Measurements from ENCODE around the gene KDM3A.
"Not testable (repeated sequence)": the region's sequence is repeated elsewhere in the genome, so short reads cannot be mapped to it uniquely, and the experiment has no call there.

Gene KDM3A

DNA sequence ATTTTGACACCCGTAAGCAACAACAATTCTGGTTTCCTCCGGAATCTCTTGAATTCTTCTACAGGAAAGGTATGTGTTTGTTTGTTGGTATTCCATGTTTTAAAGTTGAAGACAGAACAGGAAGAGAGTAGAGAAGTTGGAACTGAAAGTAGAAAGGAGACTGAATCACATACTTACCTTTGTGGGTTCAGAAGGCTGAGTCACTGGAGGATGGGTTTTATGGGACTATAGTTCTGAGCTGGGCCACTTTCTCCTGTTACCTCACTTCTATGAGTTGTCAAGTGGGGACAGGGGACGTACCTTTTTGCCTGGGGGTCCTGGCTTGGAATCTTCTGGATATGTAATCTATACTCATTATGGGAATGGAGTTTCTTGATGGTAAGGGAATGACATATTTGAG lies 40.9 kb downstream of the KDM3A start:
- DNase-seq (ENCODE audit: low read depth), result no peak

GRCh38 chr2:86484385-86484784 lies 43.2 kb downstream of the KDM3A start:
- DNase-seq (ENCODE audit: low read depth), result no peak

DNA sequence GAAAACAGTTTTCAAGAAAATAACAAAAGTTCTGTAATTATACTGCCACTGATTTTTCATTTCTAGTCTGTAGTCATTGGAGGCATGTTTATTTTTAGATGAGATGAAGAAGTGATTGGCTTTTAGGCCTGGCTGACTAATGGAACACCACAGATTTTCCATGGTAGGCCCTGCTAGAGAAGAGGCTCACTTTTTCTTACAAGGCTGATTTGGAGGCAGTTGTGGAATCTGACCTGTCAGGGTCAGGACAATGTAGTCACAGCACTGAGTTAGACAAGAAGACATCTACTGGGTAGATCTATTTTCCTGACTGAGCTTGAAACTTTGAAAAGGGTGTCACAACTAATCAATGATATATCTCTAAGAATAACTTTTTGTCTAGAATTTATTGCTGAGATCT lies 43.9 kb downstream of the KDM3A start:
- no peak for DNase-seq (ENCODE audit: low read depth)

DNA sequence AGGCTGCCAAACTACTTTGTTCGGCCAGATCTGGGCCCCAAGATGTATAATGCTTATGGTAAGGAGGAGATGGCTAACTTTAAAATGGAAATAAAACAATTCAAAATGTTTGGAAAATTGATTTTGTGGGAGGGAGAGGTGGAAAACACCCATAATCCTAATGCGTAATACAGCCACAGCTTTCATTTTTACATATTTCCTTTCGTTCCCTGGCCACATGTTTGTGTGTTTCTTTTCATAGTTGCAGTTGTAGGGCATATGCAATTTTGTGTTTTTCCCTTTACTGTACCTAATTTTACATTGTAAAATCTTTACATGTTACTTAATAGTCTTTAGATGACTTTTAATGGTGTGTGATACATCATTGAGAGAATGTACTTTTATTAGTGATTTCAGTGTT lies 44.6 kb downstream of the KDM3A start:
- DNase-seq (ENCODE audit: low read depth), result no peak

DNA sequence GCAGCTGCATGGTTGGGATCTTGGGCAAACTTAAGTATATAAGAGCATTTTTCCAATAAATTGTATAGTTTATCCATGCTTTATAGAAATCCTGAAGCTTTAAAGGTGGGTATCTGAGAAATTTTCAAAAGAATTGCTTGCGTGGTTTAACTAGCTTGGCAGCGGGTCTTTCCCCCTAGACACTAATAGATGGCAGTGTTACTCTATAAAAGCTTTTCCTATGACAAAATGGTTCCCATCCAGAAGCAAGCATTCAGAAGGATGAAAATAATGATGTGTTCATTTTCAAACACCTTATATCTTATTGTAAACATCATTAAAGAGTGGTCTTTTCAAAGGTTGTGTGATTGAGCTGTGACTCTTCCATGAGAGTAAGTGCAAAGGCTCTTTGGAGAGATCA lies 45.9 kb downstream of the KDM3A start:
- DNase-seq (ENCODE audit: low read depth), result no peak

GRCh38 chr2:86488561-86489250 lies 47.5 kb downstream of the KDM3A start:
- DNase-seq (ENCODE audit: low read depth), result no peak

DNA sequence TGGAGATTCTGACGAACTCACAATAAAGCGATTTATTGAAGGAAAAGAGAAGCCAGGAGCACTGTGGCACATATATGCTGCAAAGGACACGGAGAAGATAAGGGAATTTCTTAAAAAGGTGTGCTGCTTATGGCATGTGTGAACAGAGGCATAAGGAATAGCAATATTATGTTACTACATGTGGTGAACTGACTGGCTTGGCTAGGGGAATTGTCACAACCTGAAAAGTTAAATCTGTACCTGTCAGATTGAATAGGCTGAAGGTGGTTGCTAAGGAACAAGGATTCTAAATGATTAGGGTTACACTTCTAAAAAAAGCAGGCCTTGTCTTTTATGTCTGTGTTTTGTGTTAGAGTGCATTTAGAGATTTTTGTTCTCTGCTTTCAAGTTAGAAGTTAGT lies 48.4 kb downstream of the KDM3A start:
- DNase-seq (ENCODE audit: low read depth), result no peak

GRCh38 chr2:86490245-86490644 lies 49.1 kb downstream of the KDM3A start:
- no peak for DNase-seq (ENCODE audit: low read depth)

DNA sequence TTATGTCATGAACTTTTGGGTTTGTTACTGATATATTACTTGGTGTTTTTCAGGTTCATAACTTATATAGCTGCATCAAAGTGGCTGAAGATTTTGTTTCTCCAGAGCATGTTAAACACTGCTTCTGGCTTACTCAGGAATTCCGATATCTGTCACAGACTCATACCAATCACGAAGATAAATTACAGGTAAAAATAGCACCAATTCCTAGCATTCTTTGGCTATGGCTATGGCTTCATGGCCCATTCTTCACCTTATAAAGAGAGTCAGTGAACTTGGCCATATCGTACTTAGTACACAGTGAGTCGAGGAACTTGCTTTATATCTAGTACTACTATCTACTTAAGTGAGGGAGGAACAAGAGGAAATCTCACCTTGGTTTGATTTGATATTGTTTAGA lies 49.9 kb downstream of the KDM3A start:
- no peak for DNase-seq (ENCODE audit: low read depth)

DNA sequence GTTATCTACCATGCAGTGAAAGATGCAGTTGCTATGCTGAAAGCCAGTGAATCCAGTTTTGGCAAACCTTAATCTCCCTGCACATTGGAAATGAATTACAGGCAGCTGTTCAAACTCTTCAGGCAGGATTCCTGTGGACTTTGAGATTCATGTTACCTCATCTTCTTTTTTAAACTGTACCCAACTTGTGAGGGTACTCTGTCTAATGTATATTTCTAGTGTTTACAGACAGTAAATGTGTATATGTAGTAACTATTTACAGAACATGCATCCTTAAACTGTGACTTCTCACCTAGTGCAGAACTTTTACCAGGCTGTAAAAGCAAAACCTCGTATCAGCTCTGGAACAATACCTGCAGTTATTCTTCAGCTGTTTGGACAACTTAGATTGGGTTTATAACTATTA lies 50.9 kb downstream of the KDM3A start:
- no peak for DNase-seq (ENCODE audit: low read depth)

GRCh38 chr2:86496391-86496790 lies 55.2 kb downstream of the KDM3A start:
- not testable (repeated sequence) for DNase-seq (ENCODE audit: low read depth)

GRCh38 chr2:86498468-86499260 lies 57.5 kb downstream of the KDM3A start:
- no peak for DNase-seq (ENCODE audit: low read depth)

- DNase-seq (ENCODE audit: low read depth), result no peak
Measured at GRCh38 chr2:86499326-86499725, 58.2 kb downstream of the KDM3A start.

- no peak for DNase-seq (ENCODE audit: low read depth)
Measured at GRCh38 chr2:86500325-86501083, 59.3 kb downstream of the KDM3A start.

GRCh38 chr2:86507600-86507999 lies 66.4 kb downstream of the KDM3A start:
- no peak for DNase-seq (ENCODE audit: low read depth)

GRCh38 chr2:86510436-86510933 lies 69.3 kb downstream of the KDM3A start:
- no peak for DNase-seq (ENCODE audit: low read depth)

DNA sequence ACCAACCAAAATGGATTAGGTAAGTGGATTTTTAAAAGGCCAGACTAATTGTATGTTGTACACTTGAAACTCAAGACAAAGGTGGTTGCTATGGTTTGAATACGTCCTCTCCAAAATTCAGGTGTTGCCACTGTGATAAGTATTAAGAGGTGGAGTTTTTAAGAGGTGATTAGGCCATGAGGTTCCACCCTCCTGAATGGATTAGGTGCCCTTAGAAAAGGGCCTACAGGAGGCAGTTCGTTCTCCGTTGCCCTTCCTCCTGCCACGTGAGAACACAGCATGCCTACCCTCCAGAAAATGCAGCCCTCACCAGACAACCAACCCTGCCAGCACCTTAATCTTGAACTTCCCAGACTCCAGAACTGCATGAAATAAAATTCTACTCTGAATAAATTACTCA lies 70.9 kb downstream of the KDM3A start:
- no peak for DNase-seq (ENCODE audit: low read depth)

GRCh38 chr2:86512892-86513291 lies 71.7 kb downstream of the KDM3A start:
- no peak for DNase-seq (ENCODE audit: low read depth)

DNA sequence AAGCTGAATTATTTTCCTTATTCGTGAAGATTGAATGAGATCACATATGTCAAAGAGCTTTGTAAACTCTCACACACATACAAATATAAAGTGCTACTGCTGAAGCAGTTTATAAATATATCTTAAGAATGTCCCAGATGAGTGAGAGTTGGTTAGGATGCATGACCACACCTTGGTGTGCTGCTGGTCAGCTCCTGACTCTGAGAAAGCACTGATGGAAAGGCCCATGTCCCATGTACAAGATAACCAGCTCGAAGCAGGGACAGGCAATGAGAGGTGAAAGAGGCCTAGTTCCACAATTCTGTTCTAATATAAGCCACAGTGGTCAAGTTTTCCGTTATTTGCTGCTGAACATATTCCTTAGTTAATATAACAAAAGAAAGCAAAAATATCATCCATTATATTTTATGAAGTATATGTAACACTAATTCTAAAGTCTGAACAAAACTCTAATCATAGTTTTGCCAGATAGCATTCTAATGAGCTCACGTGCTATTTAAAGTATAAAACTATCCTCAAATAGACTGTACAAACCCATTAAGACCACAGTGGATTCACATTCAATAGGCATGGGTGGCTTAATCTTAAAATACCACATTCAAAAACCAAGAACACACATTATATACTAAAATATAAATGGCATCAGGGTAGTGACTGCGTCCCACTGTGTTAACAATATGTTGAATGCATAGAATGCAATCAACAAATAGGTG lies 72.9 kb downstream of the KDM3A start:
- DNase-seq (ENCODE audit: low read depth), result no peak

DNA sequence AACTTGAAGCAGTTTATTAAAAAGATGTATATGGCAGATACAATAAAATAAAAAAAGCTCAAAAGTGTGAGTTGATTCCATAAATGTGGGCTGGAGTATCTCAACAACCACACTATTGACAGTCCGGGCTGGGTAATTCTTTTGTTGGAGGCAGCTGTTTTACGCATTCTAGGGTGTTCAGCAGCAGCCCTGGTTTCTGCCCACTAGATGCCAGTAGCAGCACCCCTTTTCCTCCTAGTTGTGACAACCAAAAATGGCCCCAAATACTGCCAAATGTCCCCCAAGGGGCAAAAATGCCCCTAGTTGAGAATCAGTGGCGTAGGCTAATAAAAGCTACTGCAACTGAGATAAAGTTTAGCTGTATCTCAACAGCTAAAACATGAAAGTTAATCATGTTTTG lies 77.3 kb downstream of the KDM3A start:
- DNase-seq (ENCODE audit: low read depth), result no peak

DNA sequence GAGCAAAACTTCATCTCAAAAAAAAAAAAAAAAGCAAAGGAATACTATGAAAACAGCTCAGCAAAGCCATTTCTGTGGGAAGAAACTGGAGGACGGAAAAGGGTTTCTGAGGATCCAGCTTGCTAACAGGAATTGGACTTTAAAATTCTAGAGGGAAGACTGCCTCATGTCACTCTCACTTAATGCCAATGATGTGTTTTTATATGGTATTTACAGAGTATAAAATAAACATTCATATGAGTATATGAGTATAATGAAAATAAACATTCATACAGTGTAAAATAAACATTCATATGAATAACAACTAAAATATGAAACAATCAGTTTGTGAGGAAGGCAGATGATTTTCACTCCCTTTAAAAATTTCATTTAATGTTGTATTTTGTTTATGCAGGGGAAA lies 78.2 kb downstream of the KDM3A start:
- no peak for DNase-seq (ENCODE audit: low read depth)

GRCh38 chr2:86520153-86520552 lies 79.0 kb downstream of the KDM3A start:
- DNase-seq (ENCODE audit: low read depth), result no peak
